HUES64 (cell line): ENCODE results near the gene CYP4F11. TPM values are rescaled to one million over a fixed set of nuclear protein-coding genes. Genes with fewer than 3 reads are reported as not detected.
"Not testable (repeated sequence)": the region's sequence is repeated elsewhere in the genome, so short reads cannot be mapped to it uniquely, and the experiment has no call there.

Experiments
- H3K27ac ChIP-seq: 2 replicates; pipeline ENCODE4 v1.7.0; 2013; ENCODE audit warnings: low read depth, low read length, inconsistent platforms
- H3K27me3 ChIP-seq: 2 replicates; pipeline ENCODE4 v1.6.1; 2013; ENCODE audit warnings: mild to moderate bottlenecking, low read length; ENCODE audit not compliant: insufficient read depth
- H3K36me3 ChIP-seq: 2 replicates; pipeline ENCODE4 v1.6.1; 2013; ENCODE audit warnings: mild to moderate bottlenecking, low read length; ENCODE audit not compliant: insufficient read depth
- H3K4me1 ChIP-seq: 2 replicates; pipeline ENCODE4 v1.6.1; 2013; ENCODE audit warnings: mild to moderate bottlenecking, low read length, moderate library complexity; ENCODE audit not compliant: insufficient read depth
- H3K4me3 ChIP-seq: 2 replicates; pipeline ENCODE4 v1.5.1; 2013; ENCODE audit warnings: mild to moderate bottlenecking, low read length, moderate library complexity
- H3K9ac ChIP-seq: 2 replicates; pipeline ENCODE4 v1.6.1; 2013; ENCODE audit warnings: mild to moderate bottlenecking, low read depth, low read length
- H3K9me3 ChIP-seq: 2 replicates; pipeline ENCODE4 v1.6.1; 2013; ENCODE audit warnings: low read depth, low read length; ENCODE audit not compliant: insufficient read depth
- WGBS: fragments of 150-250, 120-280 bp; methylation state at CpG from one replicate; pipeline ENCODE4 v1.1.7; 2013; ENCODE audit warnings: missing lambda C conversion rate; 5-methylcytosine and 5-hydroxymethylcytosine counted together
- polyA plus RNA-seq, 2 experiments: library from polyadenylated mRNA; stranded (reverse); fragments of 50-300 nt; gene quantifications; one replicate each; pipeline ENCODE4 v1.2.3, GENCODE V29; 2013

CYP4F11 gene, protein sequence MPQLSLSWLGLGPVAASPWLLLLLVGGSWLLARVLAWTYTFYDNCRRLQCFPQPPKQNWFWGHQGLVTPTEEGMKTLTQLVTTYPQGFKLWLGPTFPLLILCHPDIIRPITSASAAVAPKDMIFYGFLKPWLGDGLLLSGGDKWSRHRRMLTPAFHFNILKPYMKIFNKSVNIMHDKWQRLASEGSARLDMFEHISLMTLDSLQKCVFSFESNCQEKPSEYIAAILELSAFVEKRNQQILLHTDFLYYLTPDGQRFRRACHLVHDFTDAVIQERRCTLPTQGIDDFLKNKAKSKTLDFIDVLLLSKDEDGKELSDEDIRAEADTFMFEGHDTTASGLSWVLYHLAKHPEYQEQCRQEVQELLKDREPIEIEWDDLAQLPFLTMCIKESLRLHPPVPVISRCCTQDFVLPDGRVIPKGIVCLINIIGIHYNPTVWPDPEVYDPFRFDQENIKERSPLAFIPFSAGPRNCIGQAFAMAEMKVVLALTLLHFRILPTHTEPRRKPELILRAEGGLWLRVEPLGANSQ
- not detected for polyA plus RNA-seq (2013, experiment 1 of 2)
- polyA plus RNA-seq (2013, experiment 2 of 2): not detected

DNA sequence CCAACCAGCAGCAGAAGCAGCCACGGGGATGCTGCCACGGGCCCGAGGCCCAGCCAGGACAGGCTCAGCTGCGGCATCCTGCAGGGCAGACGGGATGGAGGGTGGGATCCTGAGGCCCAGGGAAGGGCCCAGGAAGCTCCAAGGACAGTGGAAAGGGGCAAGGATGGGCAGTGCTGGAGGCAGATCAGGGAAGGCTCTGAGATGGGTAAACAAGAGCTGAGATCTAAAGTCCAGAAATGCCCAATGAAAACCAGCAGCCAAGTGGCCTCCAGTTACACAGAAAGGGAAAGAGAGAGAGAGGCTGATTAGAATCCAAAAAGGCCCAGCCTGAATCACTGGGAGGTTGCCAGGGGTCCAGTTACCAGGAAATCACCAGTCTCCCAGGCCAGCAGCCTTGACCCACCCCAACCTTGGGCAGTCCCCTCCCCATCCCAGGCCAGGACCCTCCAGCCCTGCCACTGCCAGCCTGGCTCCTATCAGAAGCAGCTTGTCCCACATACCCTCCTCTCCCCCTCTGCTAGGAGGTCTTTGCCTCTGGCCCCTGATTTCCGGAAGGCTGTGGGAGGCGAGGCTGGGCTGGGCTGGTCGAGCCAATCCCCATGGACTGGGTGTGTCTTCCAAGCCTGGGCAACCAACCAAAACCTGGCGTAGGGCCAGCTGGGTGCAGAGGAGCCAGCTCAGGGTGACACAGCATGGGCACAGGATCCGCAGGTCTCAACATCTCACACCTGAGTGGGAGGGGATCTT, at the start of gene CYP4F11:
CYP4F11 (minus strand) TSS at position 198 of the 747 bp plus-strand sequence; CDS start at position 77, 121 bp downstream.
- no peak within 1 kb of the TSS for H3K9ac ChIP-seq
- H3K4me1 ChIP-seq: no peaks in the 10 kb centered on the region
- H3K27me3 ChIP-seq: no peaks in the 10 kb centered on the region
- no peak within 1 kb of the TSS for H3K4me3 ChIP-seq
- no peak within 1 kb of the TSS for H3K27ac ChIP-seq
- H3K9me3 ChIP-seq: peaks cover 68% of the 10 kb centered on the region
- WGBS: 79% methylated on average over 10 of the region's 10 CpGs
- no peaks in the 10 kb centered on the region for H3K36me3 ChIP-seq

DNA sequence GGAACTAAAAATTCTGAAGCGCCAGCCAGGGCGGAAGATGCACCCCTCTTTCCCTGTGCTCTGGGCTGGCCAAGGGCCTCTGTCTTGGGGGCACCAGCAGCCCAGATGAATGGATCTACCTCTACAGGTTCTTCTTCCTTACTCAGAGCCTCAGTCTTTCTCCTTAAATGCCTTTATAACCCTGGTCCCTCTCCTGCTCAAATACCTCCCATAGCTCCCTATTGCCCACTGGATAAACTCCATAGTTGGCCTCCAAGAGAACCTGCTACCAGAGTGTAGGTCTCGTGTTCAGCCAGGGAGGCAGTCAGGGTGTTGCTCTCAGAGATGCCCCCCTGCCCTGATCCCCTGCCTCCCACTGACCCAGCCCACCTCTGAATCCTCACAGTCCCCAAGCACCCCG, 45.0 kb upstream of the CYP4F11 start:
- H3K27ac ChIP-seq: no peak overlapping the region
- no peaks in the 10 kb centered on the region for H3K36me3 ChIP-seq
- no peak overlapping the region for H3K4me3 ChIP-seq
- H3K27me3 ChIP-seq: no peaks in the 10 kb centered on the region
- no peaks in the 10 kb centered on the region for H3K4me1 ChIP-seq
- H3K9ac ChIP-seq: no peak overlapping the region
- H3K9me3 ChIP-seq: peaks cover 92% of the 10 kb centered on the region
- WGBS: 68% methylated on average over 4 of the region's 4 CpGs

DNA sequence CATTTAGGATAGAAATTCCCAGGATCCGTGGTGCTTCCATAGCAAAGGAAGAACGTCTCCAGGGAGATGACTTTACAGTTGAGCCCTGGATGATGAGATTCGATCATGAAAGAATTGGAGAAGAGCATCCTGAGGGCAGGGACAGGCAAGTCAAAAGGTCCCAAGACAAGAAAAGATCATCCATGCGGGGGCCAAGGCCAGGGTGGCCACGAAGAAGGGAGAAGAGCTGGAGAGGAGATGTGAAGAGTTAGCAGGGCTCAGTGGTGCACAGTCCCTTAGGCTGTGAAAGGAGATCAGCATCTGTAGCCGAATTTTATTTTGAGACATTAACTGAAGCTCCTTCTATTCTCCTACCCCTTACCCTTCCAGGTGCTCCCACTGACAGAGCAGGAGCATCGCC, 43.4 kb upstream of the CYP4F11 start:
- Histone ChIP-seq H3K27me3 (no peaks in the 10 kb centered on the region), H3K9me3 (peaks cover 91% of the 10 kb centered on the region), H3K36me3 (no peaks in the 10 kb centered on the region), H3K9ac (no peak overlapping the region), H3K4me1 (no peaks in the 10 kb centered on the region), H3K27ac (no peak overlapping the region), H3K4me3 (no peak overlapping the region)
- WGBS: 54% methylated on average over 7 of the region's 7 CpGs

DNA sequence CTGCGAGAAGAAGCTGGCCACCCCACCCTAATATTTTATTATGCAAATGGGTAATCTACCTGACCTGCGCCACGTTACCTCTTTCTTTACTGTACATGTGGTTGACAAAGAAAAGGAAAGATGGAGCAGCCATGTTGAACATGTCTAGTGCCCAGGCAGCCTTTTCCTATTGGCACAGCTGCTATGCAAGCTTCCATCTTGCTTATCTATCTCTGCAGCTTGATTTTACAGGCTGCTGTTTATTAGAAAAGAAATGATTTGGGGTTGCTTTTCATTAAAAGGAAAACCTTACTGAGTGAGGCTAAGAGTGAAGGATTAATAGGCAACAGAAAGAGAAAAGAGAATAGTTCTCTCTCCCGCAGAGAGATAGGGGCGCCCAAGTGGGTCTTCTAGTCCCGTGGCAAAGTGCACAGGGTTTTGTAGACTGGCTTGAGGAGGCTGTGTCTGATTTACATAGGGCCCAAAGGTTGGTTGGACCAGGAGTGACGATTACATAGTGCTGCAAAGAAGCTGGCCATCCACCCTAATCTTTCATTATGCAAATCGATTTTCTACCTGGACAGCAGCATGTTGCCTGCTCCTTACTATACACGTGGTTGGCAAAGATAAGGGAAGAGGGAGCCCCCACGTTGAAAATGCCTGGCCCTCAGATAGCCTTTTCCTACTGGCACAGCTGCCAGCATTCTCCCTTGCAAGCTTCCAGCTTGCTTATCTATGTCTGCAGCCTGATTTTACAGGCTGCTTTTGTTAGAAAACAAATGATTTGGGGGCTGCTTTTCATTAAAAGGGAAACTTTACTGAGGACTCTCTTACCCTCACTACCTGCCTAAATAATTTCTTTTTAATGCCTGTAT, 42.7 kb upstream of the CYP4F11 start:
- H3K4me3 ChIP-seq: no peak overlapping the region
- H3K36me3 ChIP-seq: no peaks in the 10 kb centered on the region
- no peaks in the 10 kb centered on the region for H3K27me3 ChIP-seq
- H3K9ac ChIP-seq: no peak overlapping the region
- no peak overlapping the region for H3K27ac ChIP-seq
- WGBS: 35% methylated on average over 9 of the region's 10 CpGs
- no peaks in the 10 kb centered on the region for H3K4me1 ChIP-seq
- H3K9me3 ChIP-seq: peaks cover 89% of the 10 kb centered on the region

GRCh38 chr19:15974856-15975255, 40.5 kb upstream of the CYP4F11 start:
- no peaks in the 10 kb centered on the region for H3K27me3 ChIP-seq
- H3K4me1 ChIP-seq: no peaks in the 10 kb centered on the region
- H3K27ac ChIP-seq: no peak overlapping the region
- no peak overlapping the region for H3K9ac ChIP-seq
- no peak overlapping the region for H3K4me3 ChIP-seq
- H3K36me3 ChIP-seq: no peaks in the 10 kb centered on the region
- 50% methylated on average over 5 of the region's 5 CpGs for WGBS
- peaks cover 82% of the 10 kb centered on the region for H3K9me3 ChIP-seq

DNA sequence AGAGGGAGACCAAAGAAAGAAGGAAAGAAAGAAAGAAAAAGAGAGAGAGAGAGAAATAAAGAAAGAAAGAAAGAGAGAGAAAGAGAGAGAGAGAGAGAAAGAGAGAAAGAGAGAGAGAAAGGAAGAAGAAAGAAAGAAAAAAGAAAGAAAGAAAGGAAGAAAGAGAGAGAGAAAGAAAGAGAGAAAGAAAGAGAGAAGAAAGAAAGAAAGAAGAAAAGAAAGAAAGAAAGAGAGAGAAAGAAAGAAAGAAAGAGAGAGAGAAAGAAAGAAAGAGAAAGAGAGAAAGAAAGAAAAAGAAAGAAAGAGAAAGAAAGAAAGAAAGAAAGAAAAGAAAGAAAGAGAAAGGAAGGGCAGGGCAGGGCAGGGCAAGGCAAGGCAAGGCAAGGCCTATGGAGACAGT, 37.7 kb upstream of the CYP4F11 start:
- not testable (repeated sequence) for H3K4me1 ChIP-seq, H3K9ac ChIP-seq, H3K27me3 ChIP-seq, H3K36me3 ChIP-seq, H3K4me3 ChIP-seq, H3K27ac ChIP-seq
- peaks cover 72% of the 10 kb centered on the region for H3K9me3 ChIP-seq

DNA sequence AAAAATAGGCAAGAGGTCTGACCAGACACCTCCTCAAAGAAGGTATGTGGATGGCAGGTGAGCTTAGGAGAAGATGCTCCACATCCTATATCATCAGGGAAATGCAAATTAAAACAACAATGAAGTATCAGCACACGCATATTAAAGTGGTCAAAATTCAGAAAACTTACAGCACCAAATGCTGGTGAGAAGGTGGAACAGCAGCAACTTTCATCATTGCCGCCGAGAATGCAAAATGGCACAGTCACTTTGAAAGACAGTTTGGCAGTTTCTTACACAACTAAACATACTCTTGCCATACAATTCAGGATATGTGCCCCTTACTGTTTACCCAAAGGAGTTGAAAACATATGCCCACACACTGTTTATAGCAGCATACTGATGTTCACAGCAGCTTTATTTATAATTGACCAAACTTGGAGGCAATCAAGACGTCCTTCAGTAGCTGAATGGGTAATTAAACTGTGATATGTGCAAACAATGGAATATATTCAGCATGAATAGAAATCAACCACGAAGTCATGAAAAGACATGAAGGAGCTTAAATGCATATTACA, 37.0 kb upstream of the CYP4F11 start:
- H3K36me3 ChIP-seq: no peaks in the 10 kb centered on the region
- H3K27ac ChIP-seq: no peak overlapping the region
- H3K27me3 ChIP-seq: no peaks in the 10 kb centered on the region
- no peak overlapping the region for H3K9ac ChIP-seq
- H3K4me3 ChIP-seq: no peak overlapping the region
- 71% methylated on average over 5 of the region's 5 CpGs for WGBS
- peaks cover 71% of the 10 kb centered on the region for H3K9me3 ChIP-seq
- no peaks in the 10 kb centered on the region for H3K4me1 ChIP-seq

DNA sequence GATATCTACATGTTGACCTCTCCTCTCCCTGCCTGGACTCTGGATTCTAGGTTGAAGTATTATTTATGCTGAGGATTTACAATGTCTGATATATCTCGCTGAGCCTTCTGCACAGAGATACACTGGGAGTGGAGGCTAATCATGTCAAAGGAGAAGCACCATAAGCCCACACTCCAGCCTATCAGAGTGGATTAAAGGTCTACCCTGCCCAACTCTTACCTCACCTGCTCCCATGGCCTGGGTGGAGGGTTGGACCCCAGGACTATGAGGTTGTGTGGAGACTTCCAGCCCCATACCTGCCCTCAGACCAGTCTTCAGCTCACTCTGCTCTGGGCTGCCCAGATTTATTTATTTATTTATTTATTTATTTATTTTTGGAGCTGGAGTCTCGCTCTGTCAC, 29.9 kb upstream of the CYP4F11 start:
- 64% methylated on average over 2 of the region's 2 CpGs for WGBS
- H3K27me3 ChIP-seq: no peaks in the 10 kb centered on the region

DNA sequence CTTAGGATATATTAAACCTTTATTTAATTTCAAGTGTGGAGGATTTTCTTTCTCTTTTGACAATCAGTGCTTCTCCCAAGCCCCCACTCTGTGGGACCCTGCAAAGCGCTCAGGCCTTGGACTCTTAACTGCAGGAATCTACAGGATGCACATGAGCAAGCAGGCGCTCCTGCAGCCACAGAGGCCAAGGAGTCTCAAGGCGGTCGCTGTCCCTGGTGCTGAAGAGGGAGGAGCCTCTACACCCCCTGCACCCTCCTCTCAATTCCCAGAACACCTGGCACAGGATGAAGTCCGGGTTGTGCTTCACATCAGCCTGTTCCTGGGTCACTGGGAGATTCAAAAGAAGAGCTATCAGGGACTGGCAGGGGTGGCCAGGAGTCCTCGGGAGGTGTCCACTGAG, 28.0 kb upstream of the CYP4F11 start:
- peaks cover 88% of the 10 kb centered on the region for H3K9me3 ChIP-seq
- H3K27me3 ChIP-seq: no peaks in the 10 kb centered on the region
- no peaks in the 10 kb centered on the region for H3K36me3 ChIP-seq
- no peak overlapping the region for H3K27ac ChIP-seq
- WGBS: 78% methylated on average over 6 of the region's 6 CpGs
- no peak overlapping the region for H3K4me3 ChIP-seq
- H3K9ac ChIP-seq: no peak overlapping the region
- no peaks in the 10 kb centered on the region for H3K4me1 ChIP-seq

More for the DNA sequence above, 29.9 kb upstream of the CYP4F11 start:
- no peaks in the 10 kb centered on the region for H3K4me1 ChIP-seq
- no peak overlapping the region for H3K27ac ChIP-seq
- H3K4me3 ChIP-seq: no peak overlapping the region
- no peaks in the 10 kb centered on the region for H3K36me3 ChIP-seq
- H3K9ac ChIP-seq: no peak overlapping the region
- peaks cover 80% of the 10 kb centered on the region for H3K9me3 ChIP-seq

DNA sequence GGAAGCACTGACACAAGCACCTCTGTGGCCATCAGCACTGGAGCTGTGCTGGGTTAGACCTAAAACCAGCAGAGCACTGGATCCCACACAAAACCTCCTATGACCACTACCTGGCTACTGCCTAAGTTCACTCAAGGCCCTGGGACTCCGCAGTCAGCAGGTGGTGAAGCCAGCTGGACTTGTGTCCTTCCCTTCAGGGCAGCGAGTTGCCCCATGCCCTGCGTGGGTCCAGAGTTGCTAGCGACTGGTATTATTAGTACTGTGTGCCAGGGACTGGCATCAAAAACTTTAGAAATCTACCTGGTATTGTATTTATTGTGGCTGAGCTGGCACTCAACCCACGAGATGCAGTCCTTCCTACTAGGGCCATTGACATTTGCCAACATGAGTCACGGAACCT, 20.5 kb upstream of the CYP4F11 start:
- WGBS: 85% methylated on average over 6 of the region's 6 CpGs
- H3K9me3 ChIP-seq: peaks cover 90% of the 10 kb centered on the region
- no peak overlapping the region for H3K27ac ChIP-seq
- H3K27me3 ChIP-seq: no peaks in the 10 kb centered on the region
- no peaks in the 10 kb centered on the region for H3K4me1 ChIP-seq
- H3K9ac ChIP-seq: no peak overlapping the region
- no peaks in the 10 kb centered on the region for H3K36me3 ChIP-seq
- H3K4me3 ChIP-seq: no peak overlapping the region
